ENCODE data around the gene EGLN2. TPM values are rescaled to one million over a fixed set of nuclear protein-coding genes. Genes with fewer than 3 reads are reported as not detected.
"Not testable (repeated sequence)": the region's sequence is repeated elsewhere in the genome, so short reads cannot be mapped to it uniquely, and the experiment has no call there.

The EGLN2 gene
- total RNA-seq, 1 experiment from 2014 or later = 58.6 TPM

GRCh38 chr19:40833728-40834533 is 34.9 kb downstream of the EGLN2 start:
- POLR2A ChIA-PET; H3K36me3 ChIP-seq (ENCODE audit: control insufficient read depth in 1 of 2, insufficient read depth in 2 of 2, low read length in 2 of 2); H3K9me3 ChIP-seq (ENCODE audit: control insufficient read depth in 1 of 2, insufficient read depth in 1 of 2, low read depth in 1 of 2, low read length in 2 of 2); CTCF ChIA-PET; intact Hi-C loops (cut with micrococcal nuclease); ATAC-seq; H3K79me2 ChIP-seq (ENCODE audit: insufficient read depth, low read length); DNase-seq (ENCODE audit: low read depth, low spot score); H2AFZ ChIP-seq (ENCODE audit: low read depth, low read length, poor library complexity, severe bottlenecking); H3K4me2 ChIP-seq (ENCODE audit: low read length); H3K9ac ChIP-seq (ENCODE audit: low read length); H4K20me1 ChIP-seq (ENCODE audit: insufficient read depth); H3K27me3 ChIP-seq (ENCODE audit: insufficient read depth, low read length); H3K4me3 ChIP-seq (replicated peaks in 1 of 2; ENCODE audit: low read depth in 1 of 2, low read length in 2 of 2); BruUV-seq (replicated peaks); H3K9me2 ChIP-seq (ENCODE audit: insufficient read depth); H3K27ac ChIP-seq (ENCODE audit: low read depth, low read length); RAD21 ChIA-PET (ENCODE audit: low non-redundant PET in 1 of 2, low total read pairs in 2 of 2, uncharacterized antibody in 2 of 2, unreplicated experiment in 2 of 2): not testable (repeated sequence)
- H3K4me1 ChIP-seq (ENCODE audit: control insufficient read depth in 1 of 2, insufficient read depth in 2 of 2, low read length in 2 of 2) = peaks cover 12 to 13% of the 10 kb centered on the region in 2 experiments

GRCh38 chr19:40836754-40837429 is 37.9 kb downstream of the EGLN2 start:
- no peak for TF ChIP-seq POLR2AphosphoS5 (IDR thresholded peaks at IDR 0.05; ENCODE audit: low read depth, low read length)
- no peak for TF ChIP-seq CEBPB (IDR thresholded peaks at IDR 0.05; ENCODE audit: low read depth)
- TF ChIP-seq CBX3 (IDR thresholded peaks at IDR 0.05; ENCODE audit: low read depth) = no peak
- no peak for TF ChIP-seq REST (IDR thresholded peaks at IDR 0.05; ENCODE audit: low read depth)
- TF ChIP-seq YY1 (IDR thresholded peaks at IDR 0.05; ENCODE audit: extremely low read depth, insufficient replicate concordance, low read depth, low read length) = no peak
- no peak for TF ChIP-seq SP1 (IDR thresholded peaks at IDR 0.05; ENCODE audit: low read depth)
- no peak for TF ChIP-seq ZFX (IDR thresholded peaks at IDR 0.05)
- no peak for TF ChIP-seq ATF3 (IDR thresholded peaks at IDR 0.05)
- TF ChIP-seq FOSL1 (IDR thresholded peaks at IDR 0.05; ENCODE audit: low read depth) = no peak
- TF ChIP-seq ZNF274 (IDR thresholded peaks at IDR 0.05; ENCODE audit: low read depth, low read length) = no peak
- TF ChIP-seq ELF1 (IDR thresholded peaks at IDR 0.05; ENCODE audit: borderline replicate concordance, low read depth) = no peak
- no peak for TF ChIP-seq RAD21 (IDR thresholded peaks at IDR 0.05; ENCODE audit: low read depth)
- TF ChIP-seq JUND (IDR thresholded peaks at IDR 0.05) = no peak
- TF ChIP-seq, protein P1, sequence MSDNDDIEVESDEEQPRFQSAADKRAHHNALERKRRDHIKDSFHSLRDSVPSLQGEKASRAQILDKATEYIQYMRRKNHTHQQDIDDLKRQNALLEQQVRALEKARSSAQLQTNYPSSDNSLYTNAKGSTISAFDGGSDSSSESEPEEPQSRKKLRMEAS (IDR thresholded peaks at IDR 0.05) = no peak
- no peak for TF ChIP-seq EGR1 (IDR thresholded peaks at IDR 0.05; ENCODE audit: low read depth)
- Histone ChIP-seq H3K27ac (ENCODE audit: low read depth, low read length) (no peak overlapping the region), H3K9me3 (ENCODE audit: control insufficient read depth in 1 of 2, insufficient read depth in 1 of 2, low read depth in 1 of 2, low read length in 2 of 2) (no peaks in the 10 kb centered on the region), H3K9me2 (ENCODE audit: insufficient read depth) (no peaks in the 10 kb centered on the region), H3K79me2 (ENCODE audit: insufficient read depth, low read length) (no peaks in the 10 kb centered on the region), H3K4me3 (replicated peaks in 1 of 2; ENCODE audit: low read depth in 1 of 2, low read length in 2 of 2) (no peak overlapping the region), H4K20me1 (ENCODE audit: insufficient read depth) (no peaks in the 10 kb centered on the region), H3K4me2 (ENCODE audit: low read length) (no peak overlapping the region), H3K9ac (ENCODE audit: low read length) (no peak overlapping the region), H3K36me3 (ENCODE audit: control insufficient read depth in 1 of 2, insufficient read depth in 2 of 2, low read length in 2 of 2) (no peaks in the 10 kb centered on the region), H3K4me1 (ENCODE audit: control insufficient read depth in 1 of 2, insufficient read depth in 2 of 2, low read length in 2 of 2) (peaks cover 7% of the 10 kb centered on the region in 2 experiments), H2AFZ (ENCODE audit: low read depth, low read length, poor library complexity, severe bottlenecking) (no peak overlapping the region), H3K27me3 (ENCODE audit: insufficient read depth, low read length) (0 out of 2 replicates have a peak, but pooled peaks cover 4% of the 10 kb centered on the region)
- BruUV-seq (replicated peaks) = no TSS peak
- ChIA-PET CTCF (no interaction called here), POLR2A (interaction anchor here (0.8 kb wide), 1 partner anchor 9 kb away, joined by 4 read pairs; no protein-coding TSS in a partner anchor), RAD21 (ENCODE audit: low non-redundant PET in 1 of 2, low total read pairs in 2 of 2, uncharacterized antibody in 2 of 2, unreplicated experiment in 2 of 2) (interaction anchor here in 1 of 2 experiments (0.8 kb wide), 1 partner anchor 901 kb away, joined by 5 read pairs; no protein-coding TSS in a partner anchor)
- no peak for ATAC-seq
- intact Hi-C loops (cut with micrococcal nuclease) = no loop called here
- DNase-seq (ENCODE audit: low read depth, low spot score) = no peak

Data from HCT116 (cell line).